Measurements from ENCODE around the gene SLC6A4. TPM values are rescaled to one million over a fixed set of nuclear protein-coding genes. Genes with fewer than 3 reads are reported as not detected.

The SLC6A4 gene
- total RNA-seq, 1 experiment from 2014 or later, result 0.02 TPM

DNA sequence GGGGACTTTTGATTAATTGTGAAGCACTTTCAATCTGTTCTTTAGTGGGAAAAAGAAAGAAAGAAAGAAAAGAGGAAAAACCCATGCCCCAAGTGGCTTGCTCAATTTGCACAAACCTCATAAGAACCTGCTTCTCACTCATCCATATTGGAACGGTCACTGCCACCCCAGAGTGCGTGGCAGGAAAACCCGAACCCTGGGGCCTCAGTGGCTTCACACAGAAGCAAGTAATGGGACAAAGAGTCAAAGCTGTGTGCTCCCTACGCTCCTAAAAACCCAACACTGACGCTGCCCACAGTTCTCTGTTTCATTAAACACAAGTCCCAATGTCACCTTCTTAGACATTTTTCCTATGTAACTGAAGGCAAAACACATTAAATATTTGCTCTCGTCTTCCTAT, 1.2 kb downstream of the SLC6A4 start:
- Mint-ChIP-seq H3K4me3 (peak overlapping the region in 1 of 2 experiments; percentile 72; a peak in 1 of 5 replicates), H3K27me3 (ENCODE audit: low read depth) (peaks cover 83% of the 10 kb centered on the region), H3K9me3 (no peaks in the 10 kb centered on the region; a peak in 1 of 5 replicates), H3K36me3 (ENCODE audit: insufficient read depth in 1 of 3, low read depth in 3 of 3) (no peaks in the 10 kb centered on the region; a peak in 1 of 7 replicates), H3K4me1 (peaks cover 26 to 29% of the 10 kb centered on the region in 2 experiments), H3K27ac (no peak overlapping the region)
- H4K8ac ChIP-seq (replicated peaks; ENCODE audit: insufficient read length, low read depth, low read length), result no peak overlapping the region
- no peak overlapping the region for H2BK20ac ChIP-seq (ENCODE audit: low read depth, low read length, poor library complexity, severe bottlenecking)
- no peak overlapping the region for H2BK120ac ChIP-seq (ENCODE audit: low read depth, low read length, poor library complexity, severe bottlenecking)
- H3K27ac ChIP-seq (ENCODE audit: insufficient read length, low read depth, low read length), result no peak overlapping the region
- H3K9ac ChIP-seq (ENCODE audit: extremely low read depth, insufficient read length, low read length), result no peak overlapping the region
- WGBS (ENCODE audit: extremely low coverage, insufficient read length, low lambda C conversion rate), result no CpG with 5 or more reads among the region's 6 CpGs
- H3K4ac ChIP-seq (ENCODE audit: low read depth, low read length), result no peak overlapping the region
- no peaks in the 10 kb centered on the region for H3K9me3 ChIP-seq (ENCODE audit: control insufficient read depth, low read depth, low read length)
- no peak overlapping the region for H2BK5ac ChIP-seq (ENCODE audit: insufficient read length, low read length)
- TF ChIP-seq, protein P1, sequence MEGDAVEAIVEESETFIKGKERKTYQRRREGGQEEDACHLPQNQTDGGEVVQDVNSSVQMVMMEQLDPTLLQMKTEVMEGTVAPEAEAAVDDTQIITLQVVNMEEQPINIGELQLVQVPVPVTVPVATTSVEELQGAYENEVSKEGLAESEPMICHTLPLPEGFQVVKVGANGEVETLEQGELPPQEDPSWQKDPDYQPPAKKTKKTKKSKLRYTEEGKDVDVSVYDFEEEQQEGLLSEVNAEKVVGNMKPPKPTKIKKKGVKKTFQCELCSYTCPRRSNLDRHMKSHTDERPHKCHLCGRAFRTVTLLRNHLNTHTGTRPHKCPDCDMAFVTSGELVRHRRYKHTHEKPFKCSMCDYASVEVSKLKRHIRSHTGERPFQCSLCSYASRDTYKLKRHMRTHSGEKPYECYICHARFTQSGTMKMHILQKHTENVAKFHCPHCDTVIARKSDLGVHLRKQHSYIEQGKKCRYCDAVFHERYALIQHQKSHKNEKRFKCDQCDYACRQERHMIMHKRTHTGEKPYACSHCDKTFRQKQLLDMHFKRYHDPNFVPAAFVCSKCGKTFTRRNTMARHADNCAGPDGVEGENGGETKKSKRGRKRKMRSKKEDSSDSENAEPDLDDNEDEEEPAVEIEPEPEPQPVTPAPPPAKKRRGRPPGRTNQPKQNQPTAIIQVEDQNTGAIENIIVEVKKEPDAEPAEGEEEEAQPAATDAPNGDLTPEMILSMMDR (conservative IDR thresholded peaks at IDR 0.05), result no peak
- no peaks in the 10 kb centered on the region for H3K79me2 ChIP-seq (ENCODE audit: insufficient read depth, low read length)
- no peak overlapping the region for H3K4me2 ChIP-seq (ENCODE audit: insufficient read depth, insufficient read length, low read length)
- H3K14ac ChIP-seq (ENCODE audit: insufficient read depth, low read length), result no peak overlapping the region
- H4K91ac ChIP-seq (ENCODE audit: insufficient read length, low read depth, low read length), result no peak overlapping the region
- no peak overlapping the region for H4K5ac ChIP-seq (ENCODE audit: insufficient read length, low read depth, low read length)
- H3T11ph ChIP-seq (ENCODE audit: low read length), result no peak overlapping the region
- H2BK15ac ChIP-seq (ENCODE audit: low read depth, low read length), result no peak overlapping the region
- no peak overlapping the region for H2AFZ ChIP-seq (ENCODE audit: low read length)
- no peak overlapping the region for H3K23ac ChIP-seq (ENCODE audit: insufficient read length, low read depth, low read length)
- H2AK5ac ChIP-seq (ENCODE audit: insufficient read length, low read length), result no peak overlapping the region
- no peak overlapping the region for H2BK12ac ChIP-seq (ENCODE audit: insufficient read length, low read depth, low read length)
- no peak overlapping the region for H3K56ac ChIP-seq (ENCODE audit: insufficient read length, low read depth, low read length)
- no peaks in the 10 kb centered on the region for H4K20me1 ChIP-seq (ENCODE audit: control insufficient read depth, insufficient read depth, insufficient read length)
- DNase-seq, result peak; percentile 17
- H3K4me1 ChIP-seq (ENCODE audit: insufficient read depth, low read length), result no peaks in the 10 kb centered on the region
- H3K18ac ChIP-seq (ENCODE audit: insufficient read length, low read depth, low read length), result no peak overlapping the region
- peaks cover 5% of the 10 kb centered on the region for H3K23me2 ChIP-seq (ENCODE audit: insufficient read length, low read depth, low read length, poor library complexity, severe bottlenecking)
- H3K27me3 ChIP-seq (ENCODE audit: insufficient read depth, low read length), result peaks cover 33% of the 10 kb centered on the region; the same call in 1 of the 2 replicates
- H3K79me1 ChIP-seq (ENCODE audit: insufficient read depth, low read depth, low read length, poor library complexity, severe bottlenecking), result no peaks in the 10 kb centered on the region

Data from H9 (cell line).